NCI-H82 treated with DMSO at 0.1 percent for 48 hours (cell line): ENCODE results near the gene WDPCP.
"Not testable (repeated sequence)": the region's sequence is repeated elsewhere in the genome, so short reads cannot be mapped to it uniquely, and the experiment has no call there.

Experiments
- DNase-seq: peaks from one replicate; lab custom pipeline; 2025; ENCODE audit not compliant: unreplicated experiment; lab: John Stamatoyannopoulos, UW

The WDPCP gene

GRCh38 chr2:63588385-63589147, at the start of gene WDPCP, which contains the start of gene MDH1:
Gene WDPCP, minus strand, starts transcription at chr2:63588477. Its CDS starts 206 bp downstream, at chr2:63588271.
Gene MDH1, plus strand, starts transcription at chr2:63588963. Its CDS starts 81 bp downstream, at chr2:63589044.
- DNase-seq = peak; percentile 99

- no peak for DNase-seq
Measured at GRCh38 chr2:63632382-63632781, 44.1 kb upstream of the WDPCP start.

- no peak for DNase-seq
Measured at GRCh38 chr2:63631501-63631900, 43.2 kb upstream of the WDPCP start.

- no peak for DNase-seq
Measured at GRCh38 chr2:63628403-63628942, 40.2 kb upstream of the WDPCP start.

- DNase-seq = no peak
Measured at GRCh38 chr2:63627866-63628265, 39.6 kb upstream of the WDPCP start.

DNA sequence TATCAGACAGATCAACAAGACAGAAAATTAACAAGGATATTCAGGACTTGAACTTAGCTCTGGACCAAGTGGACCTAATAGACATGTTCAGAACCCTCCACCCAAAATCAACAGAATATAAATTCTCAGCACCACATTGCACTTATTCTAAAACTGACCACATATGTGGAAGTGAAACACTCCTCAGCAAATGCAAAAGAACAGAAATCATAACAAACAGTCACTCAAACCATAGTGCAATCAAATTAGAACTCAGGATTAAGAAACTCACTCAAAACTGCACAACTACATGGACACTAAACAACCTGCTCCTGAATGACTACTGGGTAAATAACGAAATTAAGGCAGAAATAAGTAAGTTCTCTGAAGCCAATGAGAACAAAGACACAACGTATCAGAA, 35.5 kb upstream of the WDPCP start:
- not testable (repeated sequence) for DNase-seq

DNA sequence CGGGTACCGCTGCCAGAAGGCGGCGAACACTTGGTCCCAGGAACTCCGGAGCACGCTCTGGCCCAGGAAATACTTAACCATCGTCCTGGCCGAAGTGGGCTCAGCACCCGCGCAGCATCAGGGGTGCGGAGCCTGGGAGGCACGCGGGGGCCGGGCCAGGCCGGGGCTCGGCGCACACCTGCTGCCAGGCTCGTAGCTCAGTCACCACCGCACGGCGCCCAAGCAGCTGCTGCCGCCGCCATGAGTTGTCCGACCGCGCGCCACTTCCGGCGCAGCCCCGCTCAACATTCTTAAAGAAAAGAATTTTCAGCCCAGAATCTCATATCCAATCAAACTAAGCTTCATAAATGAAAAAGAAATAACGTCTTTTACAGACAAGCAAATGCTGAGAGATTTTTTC, 34.5 kb upstream of the WDPCP start:
- no peak for DNase-seq

DNA sequence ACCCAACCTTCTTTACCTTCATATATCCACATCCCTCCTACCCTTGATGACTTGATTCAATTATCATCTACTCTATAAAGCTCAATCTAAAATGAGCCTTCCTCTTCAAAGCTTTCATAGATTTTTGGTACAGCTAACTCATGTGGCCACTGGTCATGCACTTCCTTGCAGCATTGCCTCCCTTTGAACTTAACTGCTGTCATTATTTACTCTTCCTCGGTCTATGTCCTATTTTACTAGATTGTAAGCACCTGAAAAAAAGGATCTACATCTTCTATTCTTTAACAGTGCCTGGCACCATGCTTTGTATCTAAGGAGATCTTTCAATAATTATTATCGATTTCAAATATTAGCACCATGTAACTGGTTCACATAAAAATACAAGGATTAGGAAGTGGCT, 31.1 kb upstream of the WDPCP start:
- no peak for DNase-seq

DNA sequence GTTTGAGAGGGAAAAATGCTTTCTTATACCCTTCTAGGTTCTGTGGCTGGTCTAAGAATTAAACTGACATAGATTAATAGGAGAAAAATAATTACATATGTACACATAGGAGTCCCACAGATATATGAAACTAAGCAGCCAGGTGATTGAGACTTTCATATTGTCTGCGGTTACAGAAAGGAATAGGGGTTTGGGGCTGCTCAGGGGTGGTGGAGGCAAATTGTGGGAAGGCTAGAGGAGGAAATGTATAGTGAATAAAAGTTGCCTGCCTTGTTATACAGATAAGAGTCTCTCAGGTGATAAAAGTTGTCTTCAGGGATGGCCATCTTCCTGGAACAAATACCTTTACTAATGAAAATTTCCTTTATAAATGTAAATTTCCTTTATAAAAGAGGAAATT, 29.1 kb upstream of the WDPCP start:
- DNase-seq = no peak

GRCh38 chr2:63614983-63615945, 27.0 kb upstream of the WDPCP start:
- DNase-seq = no peak

DNA sequence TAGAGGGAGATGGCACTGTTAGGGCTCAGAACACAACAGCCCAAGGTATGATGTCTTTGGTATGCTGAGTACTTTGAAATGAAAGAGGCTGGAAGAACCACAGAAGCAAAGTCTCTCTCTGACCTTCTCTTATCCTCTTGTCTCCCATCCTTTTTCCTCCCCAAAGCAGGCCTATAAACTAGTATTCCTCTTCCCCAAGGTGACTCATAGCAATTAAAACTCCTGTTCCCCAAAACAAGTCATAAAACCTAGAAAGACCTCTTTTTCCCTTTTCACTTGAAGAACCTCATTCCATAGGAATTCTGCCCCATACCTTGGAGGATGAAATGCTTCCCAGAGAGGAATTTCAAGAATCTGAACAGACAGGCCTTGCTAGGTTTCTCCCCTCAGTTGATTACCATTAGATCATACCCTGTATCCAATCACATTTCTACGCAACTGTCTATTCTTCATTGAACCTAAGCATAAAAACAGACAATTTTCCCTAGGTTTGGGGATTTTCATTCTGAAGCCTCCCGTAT, 26.2 kb upstream of the WDPCP start:
- no peak for DNase-seq

- no peak for DNase-seq
Measured at GRCh38 chr2:63613391-63613901, 25.2 kb upstream of the WDPCP start.

DNA sequence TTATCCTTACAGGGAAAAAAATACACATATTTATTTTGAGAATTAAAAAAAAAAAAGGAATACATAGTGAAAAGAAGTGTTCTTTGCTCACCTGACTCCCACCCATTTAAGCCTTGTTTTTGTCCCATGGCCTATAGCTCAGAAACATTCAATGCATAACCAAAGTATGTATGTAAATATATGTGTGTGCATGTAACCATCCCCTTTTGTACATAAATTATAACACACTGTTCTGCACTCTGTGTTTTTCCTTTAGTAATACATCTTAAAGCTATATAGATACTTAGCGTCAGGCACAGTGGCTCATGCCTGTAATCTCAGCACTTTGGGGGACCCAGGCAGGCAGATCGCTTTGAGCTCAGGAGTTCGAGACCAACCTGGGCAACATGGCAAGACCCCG, 22.2 kb upstream of the WDPCP start:
- DNase-seq = no peak

- DNase-seq = not testable (repeated sequence)
Measured at GRCh38 chr2:63608865-63609264, 20.6 kb upstream of the WDPCP start.

DNA sequence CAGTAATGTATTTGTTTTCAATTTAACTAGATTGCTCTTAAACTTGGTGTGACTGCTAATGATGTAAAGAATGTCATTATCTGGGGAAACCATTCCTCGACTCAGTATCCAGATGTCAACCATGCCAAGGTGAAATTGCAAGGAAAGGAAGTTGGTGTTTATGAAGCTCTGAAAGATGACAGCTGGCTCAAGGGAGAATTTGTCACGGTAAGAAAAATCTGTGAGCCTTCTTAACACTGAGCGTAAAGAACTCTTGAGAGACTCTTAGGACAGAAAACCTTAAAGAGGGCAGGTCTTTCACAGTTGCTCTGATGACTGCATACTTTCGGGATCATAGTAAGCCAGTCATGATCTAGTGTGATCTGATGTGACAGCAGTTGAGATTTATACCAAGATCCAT, 16.4 kb upstream of the WDPCP start:
- DNase-seq = no peak

GRCh38 chr2:63600881-63601460, 12.7 kb upstream of the WDPCP start:
- no peak for DNase-seq

DNA sequence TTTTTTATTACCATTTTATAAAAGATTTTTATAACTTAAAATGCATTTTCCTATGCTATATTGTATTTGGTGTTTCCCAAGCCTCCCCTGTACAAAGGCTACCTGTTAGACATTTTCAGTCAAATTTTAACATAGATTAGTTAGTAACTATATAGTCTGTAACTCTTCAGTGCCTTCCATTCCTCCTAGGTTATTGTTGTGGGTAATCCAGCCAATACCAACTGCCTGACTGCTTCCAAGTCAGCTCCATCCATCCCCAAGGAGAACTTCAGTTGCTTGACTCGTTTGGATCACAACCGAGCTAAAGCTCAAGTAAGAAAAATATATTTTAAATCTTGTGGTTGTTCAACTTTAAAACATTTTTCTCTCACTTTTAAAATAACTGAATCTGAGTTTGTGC, 10.7 kb upstream of the WDPCP start:
- DNase-seq = no peak

DNA sequence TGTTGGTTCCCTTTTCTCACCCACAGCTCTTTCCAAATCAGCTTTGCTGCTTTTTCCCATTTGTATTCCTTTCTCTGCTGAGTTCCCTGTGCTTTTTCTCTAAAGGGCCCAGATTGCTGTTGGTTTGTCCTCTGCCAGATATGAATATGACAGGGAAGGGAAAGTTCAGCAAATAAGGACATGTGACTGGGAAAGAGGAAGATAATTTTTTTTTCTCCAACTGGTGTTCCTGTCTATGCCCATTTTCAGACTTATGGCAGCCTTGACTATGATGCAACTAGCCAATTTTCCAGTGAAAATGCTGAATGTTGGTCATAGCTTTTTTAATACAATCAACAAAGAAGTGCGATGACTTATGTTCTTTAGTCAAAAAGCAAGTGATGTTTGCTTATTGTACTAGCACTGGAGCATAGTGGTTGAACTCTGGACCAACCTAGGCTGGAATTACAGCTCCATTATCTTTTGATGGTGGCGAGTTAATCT, 8.2 kb upstream of the WDPCP start:
- DNase-seq = no peak

DNA sequence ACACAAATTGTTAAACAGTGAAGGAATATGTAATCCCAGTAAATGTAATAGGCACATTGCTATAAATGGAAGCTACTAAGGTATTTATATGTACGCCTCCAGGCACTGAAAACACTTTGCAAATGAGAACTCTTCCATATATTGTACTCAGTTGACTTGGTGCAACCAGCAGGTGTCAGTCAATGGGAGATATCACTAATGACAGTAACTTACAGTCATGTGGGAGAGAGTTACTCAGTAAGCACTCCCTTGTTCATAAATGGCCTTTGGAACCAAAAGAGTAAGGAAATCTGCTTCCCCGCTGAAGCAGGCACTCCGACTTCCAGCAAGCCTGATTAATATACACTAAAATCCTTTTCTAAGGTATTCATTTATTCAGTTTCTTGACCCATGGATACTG, 6.4 kb upstream of the WDPCP start:
- DNase-seq = no peak

DNA sequence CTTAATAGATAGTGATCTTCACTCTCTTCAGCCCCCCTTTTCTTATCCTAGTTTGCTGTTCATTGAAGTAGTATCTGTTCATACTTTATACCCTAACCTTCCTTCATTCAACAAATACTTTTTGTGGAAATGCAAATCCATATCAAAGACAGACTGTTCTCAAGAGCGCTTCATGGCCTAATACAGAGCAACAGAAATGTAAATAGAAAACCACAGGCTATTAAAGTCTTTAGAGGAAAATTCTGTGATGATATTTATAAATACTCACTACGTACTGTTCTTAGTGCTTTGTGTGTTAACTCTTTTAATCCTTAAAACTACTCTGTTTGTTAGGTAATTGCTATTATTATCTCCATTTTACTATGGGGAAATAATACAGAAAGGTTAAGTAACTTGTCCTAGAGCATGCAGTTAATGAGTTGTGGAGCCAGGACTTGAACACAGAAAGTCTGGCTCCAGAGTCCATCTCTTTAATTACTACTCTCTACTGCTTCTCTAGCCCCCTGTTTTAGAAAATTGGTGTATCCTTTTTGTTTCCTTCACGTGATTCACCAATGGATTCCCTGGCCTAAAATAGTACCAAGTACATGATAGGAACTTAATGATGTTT, 3.4 kb upstream of the WDPCP start:
- no peak for DNase-seq
